HCT116 (cell line): ENCODE measurements around the gene RAPGEF3.

ENCODE experiments used
- CTCF ChIP-seq, 3 experiments: fragments of 200-600 bp in 1 of 3; sonication (generic) in 1 of 3; IDR thresholded peaks in 2 of 3; conservative IDR thresholded peaks in 1 of 3; 2 replicates each; pipeline ENCODE4 v1.5.1; 2012 to 2017; ENCODE audit warnings: low read depth in 2 of 3, low read length in 2 of 3, antibody characterized with exemption in 1 of 3, borderline replicate concordance in 1 of 3, control low read depth in 1 of 3, mild to moderate bottlenecking in 1 of 3, mixed read lengths in 1 of 3, mixed run types in 1 of 3, moderate library complexity in 1 of 3; ENCODE audit not compliant: insufficient read depth in 1 of 3
- EGR1 ChIP-seq: IDR thresholded peaks from 2 replicates; pipeline ENCODE4 v1.6.1; 2012; ENCODE audit warnings: low read depth
- EZH2 ChIP-seq: fragments of 200-600 bp; sonication (generic); IDR thresholded peaks from 2 replicates; pipeline ENCODE4 v1.6.1; 2017; ENCODE audit warnings: antibody characterized with exemption, mixed run types
- EZH2phosphoT487 ChIP-seq: fragments of 200-600 bp; IDR thresholded peaks from 2 replicates; pipeline ENCODE4 v1.6.1; 2018; ENCODE audit warnings: antibody characterized with exemption, borderline replicate concordance
- JUND ChIP-seq: IDR thresholded peaks from 2 replicates; pipeline ENCODE4 v1.6.1; 2012
- POLR2A ChIP-seq: IDR thresholded peaks from 2 replicates; pipeline ENCODE4 v1.7.0; 2011; ENCODE audit warnings: borderline replicate concordance; ENCODE audit not compliant: insufficient read depth, insufficient read length; ENCODE audit errors: extremely low read depth
- POLR2AphosphoS5 ChIP-seq: IDR thresholded peaks from 2 replicates; pipeline ENCODE4 v1.6.1; 2011; ENCODE audit warnings: mild to moderate bottlenecking, low read depth, low read length, moderate library complexity
- SP1 ChIP-seq: IDR thresholded peaks from 2 replicates; pipeline ENCODE4 v1.6.1; 2012; ENCODE audit warnings: low read depth
- YY1 ChIP-seq: IDR thresholded peaks from 2 replicates; pipeline ENCODE4 v1.6.1; 2011; ENCODE audit warnings: low read length, low read depth, moderate library complexity, mild to moderate bottlenecking; ENCODE audit not compliant: insufficient replicate concordance; ENCODE audit errors: extremely low read depth
- ZBTB33 ChIP-seq: IDR thresholded peaks from 2 replicates; pipeline ENCODE4 v1.6.1; 2011; ENCODE audit warnings: mild to moderate bottlenecking, low read length, moderate library complexity; ENCODE audit not compliant: insufficient replicate concordance; ENCODE audit errors: extremely low read depth
- ZNF274 ChIP-seq: fragments of 200-500 bp; sonication (Bioruptor generic); IDR thresholded peaks from 2 replicates; pipeline ENCODE4 v1.6.1; 2014; ENCODE audit warnings: mild to moderate bottlenecking, low read depth, low read length, inconsistent platforms

DNA sequence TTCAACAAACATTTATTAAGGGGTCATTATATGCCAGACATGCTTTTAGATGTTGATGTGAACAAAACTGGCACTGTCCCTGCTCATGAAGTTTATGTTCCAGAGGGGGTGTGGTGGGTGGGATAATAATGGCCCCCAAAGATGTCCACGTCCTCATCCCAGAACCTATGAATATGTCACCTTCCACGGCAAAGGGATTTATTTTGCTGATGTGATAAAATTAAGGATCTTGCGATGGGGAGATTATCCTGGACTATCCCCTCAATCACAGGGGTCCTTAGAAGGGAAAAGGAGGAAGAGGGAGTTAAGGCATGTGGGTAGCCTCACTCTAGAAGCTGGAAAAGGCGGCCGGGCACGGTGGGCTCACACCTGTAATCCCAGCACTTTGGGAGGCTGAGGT lies 12.6 kb upstream of the RAPGEF3 start:
- TF ChIP-seq YY1: no peak
- TF ChIP-seq POLR2AphosphoS5: no peak
- TF ChIP-seq EZH2phosphoT487: no peak
- no peak for TF ChIP-seq EGR1
- no peak for TF ChIP-seq CTCF (IDR thresholded peaks at IDR 0.05 in 2 of 3, conservative IDR thresholded peaks at IDR 0.05 in 1 of 3; ENCODE audit: borderline replicate concordance in 1 of 3, insufficient read depth in 1 of 3, low read depth in 2 of 3, low read length in 2 of 3)
- TF ChIP-seq SP1: no peak
- TF ChIP-seq JUND: no peak
- no peak for TF ChIP-seq ZBTB33
- no peak for TF ChIP-seq POLR2A
- TF ChIP-seq EZH2: no peak
- no peak for TF ChIP-seq ZNF274
